Caco-2 (cell line): ENCODE measurements around the gene BNIP5. TPM values are rescaled to one million over a fixed set of nuclear protein-coding genes. Genes with fewer than 3 reads are reported as not detected.

Source experiments
- BruUV-seq: library from RNA; stranded (reverse); fragments of 400-500 nt; replicated peaks from 2 replicates; lab custom pipeline; 2021; lab: Mats Ljungman, UMichigan
- CTCF ChIA-PET: fragments of 300-600 bp; sonication (Branson Sonifier 250); formaldehyde crosslinking; loops from one replicate; lab custom pipeline; 2022; ENCODE audit warnings: antibody characterized with exemption; lab: Charles Lee
- POLR2A ChIA-PET: fragments of 300-600 bp; sonication (Branson Sonifier 250); formaldehyde crosslinking; loops from one replicate; lab custom pipeline; 2022; ENCODE audit warnings: antibody characterized with exemption; lab: Charles Lee
- DNase-seq, 2 experiments: peaks; one replicate each; pipeline versions ENCODE4 v3.0.0 to v3.0.0-alpha.2; 2020 to 2022
- H3K27me3 ChIP-seq: replicated peaks from 2 replicates; pipeline ENCODE4 v1.6.0; 2011; ENCODE audit warnings: low read length; ENCODE audit not compliant: control insufficient read depth, insufficient read depth
- H3K36me3 ChIP-seq: 2 replicates; pipeline ENCODE4 v1.5.1; 2011; ENCODE audit warnings: low read length; ENCODE audit not compliant: control insufficient read depth, insufficient read depth
- H3K4me1 ChIP-seq: fragments of 250-450 bp; sonication (Bioruptor Pico); 2 replicates; pipeline ENCODE4 v1.5.1; 2020; ENCODE audit warnings: mild to moderate bottlenecking
- H3K4me3 ChIP-seq: 2 replicates; pipeline ENCODE4 v1.5.1; 2011; ENCODE audit warnings: low read depth, mild to moderate bottlenecking, control low read depth, low read length
- H3K9me3 ChIP-seq: fragments of 250-450 bp; sonication (Bioruptor Pico); 2 replicates; pipeline ENCODE4 v1.5.1; 2020; ENCODE audit warnings: mild to moderate bottlenecking, moderate library complexity
- H3K27ac Mint-ChIP-seq: one replicate; pipeline ENCODE4 v1.8.0; 2022; ENCODE audit warnings: mixed read lengths; ENCODE audit not compliant: unreplicated experiment
- H3K27me3 Mint-ChIP-seq: one replicate; pipeline ENCODE4 v1.8.0; 2022; ENCODE audit warnings: mixed read lengths; ENCODE audit not compliant: insufficient read depth, unreplicated experiment
- H3K36me3 Mint-ChIP-seq: one replicate; pipeline ENCODE4 v1.8.0; 2022; ENCODE audit warnings: mild to moderate bottlenecking, mixed read lengths; ENCODE audit not compliant: insufficient read depth, unreplicated experiment
- H3K4me1 Mint-ChIP-seq: one replicate; pipeline ENCODE4 v1.8.0; 2022; ENCODE audit warnings: low read depth, mixed read lengths; ENCODE audit not compliant: unreplicated experiment
- H3K4me3 Mint-ChIP-seq: one replicate; pipeline ENCODE4 v1.8.0; 2022; ENCODE audit warnings: mild to moderate bottlenecking, moderate library complexity, mixed read lengths; ENCODE audit not compliant: unreplicated experiment
- H3K9me3 Mint-ChIP-seq: one replicate; pipeline ENCODE4 v1.8.0; 2022; ENCODE audit warnings: mixed read lengths; ENCODE audit not compliant: unreplicated experiment
- intact Hi-C: fragments of 100-400 bp; cut with micrococcal nuclease; formaldehyde crosslinking; loops from one replicate; pipeline ENCODE4 v1.10.0; 2022; ENCODE audit not compliant: unreplicated experiment
- total RNA-seq: library from RNA; stranded (reverse); gene quantifications from 2 replicates; pipeline ENCODE4 v1.2.3, GENCODE V29; 2022
- TF ChIP-seq, protein P1 (sequence below), 2 experiments: fragments of 200-600 bp in 1 of 2; IDR thresholded peaks; 1 replicate in 1 of 2; 2 replicates in 1 of 2; pipeline versions ENCODE4 v1.5.1 to v1.8.0; 2011 to 2022; ENCODE audit warnings: antibody characterized with exemption in 1 of 2, control low read depth in 1 of 2, inconsistent platforms in 1 of 2, low read depth in 1 of 2, low read length in 1 of 2, mild to moderate bottlenecking in 1 of 2, moderate library complexity in 1 of 2; ENCODE audit not compliant: insufficient read depth in 1 of 2, severe bottlenecking in 1 of 2, unreplicated experiment in 1 of 2

BNIP5 gene
- total RNA-seq, 1 experiment from 2014 or later = 0.50 TPM

DNA sequence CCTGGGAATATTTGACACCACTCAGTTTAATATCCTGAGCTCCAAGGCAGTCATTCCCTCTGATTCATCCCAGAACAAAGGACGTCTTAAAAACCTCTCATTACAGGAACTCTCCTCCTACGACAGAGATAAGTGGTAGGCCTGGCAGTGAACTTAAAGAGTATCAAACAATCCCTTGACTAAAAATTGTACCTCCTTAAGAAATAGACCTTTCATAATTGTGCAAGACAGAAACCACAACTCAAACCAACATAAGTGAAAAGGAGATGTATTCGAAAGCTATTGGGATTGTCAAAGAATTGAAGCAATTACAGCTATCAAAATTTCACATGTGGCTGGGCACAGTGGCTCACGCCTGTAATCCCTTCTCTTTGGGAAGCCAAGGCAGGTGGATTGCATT is 19.1 kb upstream of the BNIP5 start:
- BruUV-seq = no TSS peak
- intact Hi-C loops = no loop called here
- Mint-ChIP-seq H3K9me3 (no peaks in the 10 kb centered on the region), H3K27ac (no peak overlapping the region), H3K36me3 (no peaks in the 10 kb centered on the region), H3K4me1 (peaks cover 9% of the 10 kb centered on the region), H3K4me3 (no peak overlapping the region), H3K27me3 (no peaks in the 10 kb centered on the region)
- no peak for DNase-seq
- H3K9me3 ChIP-seq = no peaks in the 10 kb centered on the region; the same call in 1 of the 2 replicates
- ChIA-PET POLR2A (no interaction called here), CTCF (no interaction called here)
- TF ChIP-seq, protein P1, sequence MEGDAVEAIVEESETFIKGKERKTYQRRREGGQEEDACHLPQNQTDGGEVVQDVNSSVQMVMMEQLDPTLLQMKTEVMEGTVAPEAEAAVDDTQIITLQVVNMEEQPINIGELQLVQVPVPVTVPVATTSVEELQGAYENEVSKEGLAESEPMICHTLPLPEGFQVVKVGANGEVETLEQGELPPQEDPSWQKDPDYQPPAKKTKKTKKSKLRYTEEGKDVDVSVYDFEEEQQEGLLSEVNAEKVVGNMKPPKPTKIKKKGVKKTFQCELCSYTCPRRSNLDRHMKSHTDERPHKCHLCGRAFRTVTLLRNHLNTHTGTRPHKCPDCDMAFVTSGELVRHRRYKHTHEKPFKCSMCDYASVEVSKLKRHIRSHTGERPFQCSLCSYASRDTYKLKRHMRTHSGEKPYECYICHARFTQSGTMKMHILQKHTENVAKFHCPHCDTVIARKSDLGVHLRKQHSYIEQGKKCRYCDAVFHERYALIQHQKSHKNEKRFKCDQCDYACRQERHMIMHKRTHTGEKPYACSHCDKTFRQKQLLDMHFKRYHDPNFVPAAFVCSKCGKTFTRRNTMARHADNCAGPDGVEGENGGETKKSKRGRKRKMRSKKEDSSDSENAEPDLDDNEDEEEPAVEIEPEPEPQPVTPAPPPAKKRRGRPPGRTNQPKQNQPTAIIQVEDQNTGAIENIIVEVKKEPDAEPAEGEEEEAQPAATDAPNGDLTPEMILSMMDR (IDR thresholded peaks at IDR 0.05; ENCODE audit: insufficient read depth in 1 of 2, low read depth in 1 of 2, low read length in 1 of 2, severe bottlenecking in 1 of 2, unreplicated experiment in 1 of 2) = no peak
- no peak overlapping the region for H3K4me3 ChIP-seq
- no peaks in the 10 kb centered on the region for H3K36me3 ChIP-seq
- no peaks in the 10 kb centered on the region for H3K27me3 ChIP-seq
- H3K4me1 ChIP-seq = peaks cover 15% of the 10 kb centered on the region

DNA sequence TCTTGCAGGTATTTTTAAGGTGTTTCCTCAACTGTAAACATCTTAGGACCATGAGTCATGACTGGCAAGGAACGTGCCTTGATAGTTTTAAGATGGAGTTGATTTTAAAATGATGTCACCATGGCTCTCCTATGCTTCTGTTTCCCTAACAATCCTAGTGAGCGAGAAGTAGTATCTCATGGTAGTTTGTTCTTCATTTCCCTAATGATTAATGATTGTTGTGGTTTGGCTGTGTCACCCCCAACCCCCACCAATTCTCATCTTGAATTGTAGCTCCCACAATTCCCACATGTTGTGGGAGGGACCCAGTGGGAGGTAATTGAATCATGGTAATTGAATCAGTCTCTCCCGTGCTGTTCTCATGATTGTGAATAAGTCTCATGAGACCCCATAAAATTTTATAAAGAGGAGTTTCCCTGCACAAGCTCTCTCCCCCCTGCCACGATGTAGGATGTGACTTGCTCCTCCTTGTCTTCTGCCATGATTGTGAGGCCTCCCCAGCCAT is 16.8 kb upstream of the BNIP5 start:
- no peak overlapping the region for H3K4me3 Mint-ChIP-seq
- Histone ChIP-seq H3K27me3 (no peaks in the 10 kb centered on the region), H3K4me1 (peaks cover 19% of the 10 kb centered on the region), H3K36me3 (no peaks in the 10 kb centered on the region), H3K9me3 (no peaks in the 10 kb centered on the region; the same call in 1 of the 2 replicates), H3K4me3 (no peak overlapping the region)
- CTCF ChIA-PET = no interaction called here
- no TSS peak for BruUV-seq
- no peaks in the 10 kb centered on the region for H3K36me3 Mint-ChIP-seq
- no peaks in the 10 kb centered on the region for H3K9me3 Mint-ChIP-seq
- H3K27ac Mint-ChIP-seq = no peak overlapping the region
- no peaks in the 10 kb centered on the region for H3K27me3 Mint-ChIP-seq
- intact Hi-C loops = no loop called here
- POLR2A ChIA-PET = no interaction called here
- TF ChIP-seq, protein P1 (IDR thresholded peaks at IDR 0.05; ENCODE audit: insufficient read depth in 1 of 2, low read depth in 1 of 2, low read length in 1 of 2, severe bottlenecking in 1 of 2, unreplicated experiment in 1 of 2) = no peak
- no peak for DNase-seq
- H3K4me1 Mint-ChIP-seq = peaks cover 19% of the 10 kb centered on the region

DNA sequence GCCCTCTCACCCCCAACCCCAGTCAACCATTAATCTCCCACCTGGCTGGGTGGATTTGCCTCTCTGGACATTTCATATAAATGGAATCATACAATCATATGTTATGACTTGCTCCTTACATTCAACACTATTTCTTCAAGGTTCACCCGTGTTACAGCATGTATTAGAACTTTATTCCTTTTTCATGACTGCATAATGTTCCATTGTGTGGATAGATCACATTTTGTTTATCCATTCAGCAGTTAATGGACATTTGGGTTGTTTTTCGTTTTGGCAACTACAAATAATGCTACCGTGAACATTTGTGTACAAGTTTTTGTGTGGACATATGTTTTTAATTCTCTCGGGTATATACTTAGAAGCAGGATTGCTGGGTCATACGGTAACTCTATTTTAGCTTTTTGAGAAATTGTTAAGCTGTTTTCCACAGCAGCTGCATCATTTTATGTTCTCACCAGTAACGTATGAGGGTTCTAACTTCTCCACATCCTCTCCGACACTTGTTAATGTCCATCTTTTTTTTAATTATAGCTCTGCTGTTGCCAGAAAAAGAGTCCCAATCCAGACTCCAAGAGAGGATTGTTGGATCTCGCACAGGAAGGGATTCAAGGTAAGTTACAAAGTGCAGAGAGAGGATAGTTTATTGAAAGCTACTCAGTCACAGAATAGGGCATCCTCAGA is 15.9 kb upstream of the BNIP5 start:
- peaks cover 19% of the 10 kb centered on the region for H3K4me1 Mint-ChIP-seq
- Histone ChIP-seq H3K27me3 (no peaks in the 10 kb centered on the region), H3K9me3 (no peaks in the 10 kb centered on the region; the same call in 1 of the 2 replicates), H3K36me3 (no peaks in the 10 kb centered on the region), H3K4me1 (peaks cover 16% of the 10 kb centered on the region), H3K4me3 (no peak overlapping the region)
- H3K4me3 Mint-ChIP-seq = no peak overlapping the region
- H3K36me3 Mint-ChIP-seq = no peaks in the 10 kb centered on the region
- ChIA-PET POLR2A (no interaction called here), CTCF (interaction anchor here (1.8 kb wide), 1 partner anchor 17 kb away, joined by 6 read pairs; no protein-coding TSS in a partner anchor)
- DNase-seq = no peak
- TF ChIP-seq, protein P1 (IDR thresholded peaks at IDR 0.05; ENCODE audit: insufficient read depth in 1 of 2, low read depth in 1 of 2, low read length in 1 of 2, severe bottlenecking in 1 of 2, unreplicated experiment in 1 of 2) = no peak
- BruUV-seq = no TSS peak
- H3K27ac Mint-ChIP-seq = no peak overlapping the region
- no peaks in the 10 kb centered on the region for H3K27me3 Mint-ChIP-seq
- no peaks in the 10 kb centered on the region for H3K9me3 Mint-ChIP-seq
- intact Hi-C loops = no loop called here
